HepG2 (cell line): ENCODE measurements around the gene KRT10. TPM values are rescaled to one million over a fixed set of nuclear protein-coding genes. Genes with fewer than 3 reads are reported as not detected.
A peak's percentile ranks its signal among the peaks of the same experiment; 100 is the strongest.

ENCODE experiments used
- GABPB1 ChIP-seq: IDR thresholded peaks from 2 replicates; pipeline ENCODE4 v1.6.1; 2016; ENCODE audit warnings: mild to moderate bottlenecking, missing genetic modification reagents, moderate library complexity, missing compliant biosample characterization
- HDAC2 ChIP-seq: sonication (generic); formaldehyde crosslinking; IDR thresholded peaks from 2 replicates; pipeline ENCODE4 v1.4.0; 2020; ENCODE audit warnings: missing genetic modification reagents
- MEF2D ChIP-seq: sonication (generic); formaldehyde crosslinking; IDR thresholded peaks from 2 replicates; pipeline ENCODE4 v1.5.1; 2020; ENCODE audit warnings: mild to moderate bottlenecking, missing genetic modification reagents
- PCBP1 ChIP-seq: fragments of 200-400 bp; formaldehyde crosslinking; IDR thresholded peaks from 2 replicates; pipeline ENCODE4 v1.6.1; 2017; ENCODE audit warnings: mild to moderate bottlenecking, low read depth, low read length, borderline replicate concordance
- POGZ ChIP-seq: sonication (generic); formaldehyde crosslinking; IDR thresholded peaks from 2 replicates; pipeline ENCODE4 v1.4.0; 2020; ENCODE audit warnings: mild to moderate bottlenecking, missing genetic modification reagents
- SOX5 ChIP-seq: IDR thresholded peaks from 2 replicates; pipeline ENCODE4 v1.6.1; 2016; ENCODE audit warnings: borderline replicate concordance
- SOX6 ChIP-seq, 2 experiments: fragments of 450-650 bp in 1 of 2; sonication (generic) in 1 of 2; formaldehyde crosslinking in 1 of 2; IDR thresholded peaks; 2 replicates each; pipeline versions ENCODE4 v1.4.0 to v1.6.1; 2017 to 2020; ENCODE audit warnings: antibody characterized with exemption in 1 of 2, mild to moderate bottlenecking in 1 of 2, missing genetic modification reagents in 1 of 2
- ZBTB40 ChIP-seq, 2 experiments: fragments of 450-650 bp in 1 of 2; sonication (generic) in 1 of 2; formaldehyde crosslinking in 1 of 2; IDR thresholded peaks; 2 replicates each; pipeline versions ENCODE4 v1.6.1 to v1.8.0; 2016 to 2022; ENCODE audit warnings: antibody characterized with exemption in 1 of 2, mild to moderate bottlenecking in 1 of 2, missing genetic modification reagents in 1 of 2
- ZNF331 ChIP-seq: sonication (generic); formaldehyde crosslinking; IDR thresholded peaks from 2 replicates; pipeline ENCODE4 v1.4.0; 2020; ENCODE audit warnings: missing genetic modification reagents
- ZNF678 ChIP-seq: sonication (generic); formaldehyde crosslinking; IDR thresholded peaks from 2 replicates; pipeline ENCODE4 v1.4.0; 2020; ENCODE audit warnings: mild to moderate bottlenecking, missing genetic modification reagents
- polyA plus RNA-seq, 8 experiments: library from polyadenylated mRNA; depleted of rRNA in 3 of 8; stranded (reverse) in 7 of 8; unstranded in 1 of 8; fragments of >200 nt; fragmentation: Illumina TruSeq in 4 of 8; extraction: Trizol in 4 of 8; gene quantifications; 2 replicates each; pipeline versions ENCODE4 v1.2.1 to v1.2.3, GENCODE V29; 2011 to 2016; ENCODE audit warnings: low read depth in 4 of 8, missing spikeins in 1 of 8, mixed read lengths in 1 of 8; ENCODE audit not compliant: insufficient read depth in 1 of 8
- total RNA-seq, 5 experiments: library from RNA; depleted of rRNA; stranded (reverse); fragments of >200 nt; fragmentation: Illumina TruSeq; extraction: Trizol; gene quantifications; 2 replicates each; pipeline ENCODE4 v1.2.3, GENCODE V29; 2016; ENCODE audit warnings: low read depth in 1 of 5
- TF ChIP-seq, protein P1 (sequence below): sonication (generic); formaldehyde crosslinking; IDR thresholded peaks from 2 replicates; pipeline ENCODE4 v1.5.0; 2020; ENCODE audit warnings: missing genetic modification reagents
- TF ChIP-seq, protein P2 (sequence below): sonication (generic); formaldehyde crosslinking; IDR thresholded peaks from 2 replicates; pipeline ENCODE4 v1.5.0; 2020; ENCODE audit warnings: mild to moderate bottlenecking, missing genetic modification reagents, borderline replicate concordance

The KRT10 gene
- total and polyA plus RNA-seq, 2 of the 13 experiments (the other 11 are each of a cell fraction or from before 2014, with no cell fraction given) = 25.1 to 27.5 TPM

- TF ChIP-seq ZBTB40 (IDR thresholded peaks at IDR 0.05) = no peak
- TF ChIP-seq ZBTB40 (CRISPR knock-in tag; IDR thresholded peaks at IDR 0.05) = no peak
- TF ChIP-seq, protein P1, sequence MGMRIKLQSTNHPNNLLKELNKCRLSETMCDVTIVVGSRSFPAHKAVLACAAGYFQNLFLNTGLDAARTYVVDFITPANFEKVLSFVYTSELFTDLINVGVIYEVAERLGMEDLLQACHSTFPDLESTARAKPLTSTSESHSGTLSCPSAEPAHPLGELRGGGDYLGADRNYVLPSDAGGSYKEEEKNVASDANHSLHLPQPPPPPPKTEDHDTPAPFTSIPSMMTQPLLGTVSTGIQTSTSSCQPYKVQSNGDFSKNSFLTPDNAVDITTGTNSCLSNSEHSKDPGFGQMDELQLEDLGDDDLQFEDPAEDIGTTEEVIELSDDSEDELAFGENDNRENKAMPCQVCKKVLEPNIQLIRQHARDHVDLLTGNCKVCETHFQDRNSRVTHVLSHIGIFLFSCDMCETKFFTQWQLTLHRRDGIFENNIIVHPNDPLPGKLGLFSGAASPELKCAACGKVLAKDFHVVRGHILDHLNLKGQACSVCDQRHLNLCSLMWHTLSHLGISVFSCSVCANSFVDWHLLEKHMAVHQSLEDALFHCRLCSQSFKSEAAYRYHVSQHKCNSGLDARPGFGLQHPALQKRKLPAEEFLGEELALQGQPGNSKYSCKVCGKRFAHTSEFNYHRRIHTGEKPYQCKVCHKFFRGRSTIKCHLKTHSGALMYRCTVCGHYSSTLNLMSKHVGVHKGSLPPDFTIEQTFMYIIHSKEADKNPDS (CRISPR knock-in tag) = no peak
- peak; percentile 17; the same call in 1 of the 2 replicates for TF ChIP-seq POGZ (CRISPR knock-in tag)
- peak; percentile 46; the same call in 1 of the 2 replicates for TF ChIP-seq GABPB1
- TF ChIP-seq SOX5 (CRISPR knock-in tag) = no peak
- TF ChIP-seq, protein P2, sequence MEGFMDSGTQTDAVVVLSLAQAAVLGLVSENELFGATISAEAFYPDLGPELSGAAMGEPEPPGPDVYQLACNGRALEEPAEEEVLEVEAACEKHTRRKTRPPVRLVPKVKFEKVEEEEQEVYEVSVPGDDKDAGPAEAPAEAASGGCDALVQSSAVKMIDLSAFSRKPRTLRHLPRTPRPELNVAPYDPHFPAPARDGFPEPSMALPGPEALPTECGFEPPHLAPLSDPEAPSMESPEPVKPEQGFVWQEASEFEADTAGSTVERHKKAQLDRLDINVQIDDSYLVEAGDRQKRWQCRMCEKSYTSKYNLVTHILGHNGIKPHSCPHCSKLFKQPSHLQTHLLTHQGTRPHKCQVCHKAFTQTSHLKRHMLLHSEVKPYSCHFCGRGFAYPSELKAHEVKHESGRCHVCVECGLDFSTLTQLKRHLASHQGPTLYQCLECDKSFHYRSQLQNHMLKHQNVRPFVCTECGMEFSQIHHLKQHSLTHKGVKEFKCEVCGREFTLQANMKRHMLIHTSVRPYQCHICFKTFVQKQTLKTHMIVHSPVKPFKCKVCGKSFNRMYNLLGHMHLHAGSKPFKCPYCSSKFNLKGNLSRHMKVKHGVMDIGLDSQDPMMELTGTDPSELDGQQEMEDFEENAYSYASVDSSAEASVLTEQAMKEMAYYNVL (CRISPR knock-in tag) = no peak
- TF ChIP-seq ZNF331 (CRISPR knock-in tag) = 0 out of 2 replicates have a peak, but pooled peaks have one; percentile 18
- no peak for TF ChIP-seq PCBP1
- no peak for TF ChIP-seq SOX6 (IDR thresholded peaks at IDR 0.05)
- TF ChIP-seq SOX6 (CRISPR knock-in tag; IDR thresholded peaks at IDR 0.05) = 0 out of 2 replicates have a peak, but pooled peaks have one; percentile 10
- no peak for TF ChIP-seq ZNF678 (CRISPR knock-in tag)
- no peak for TF ChIP-seq MEF2D
- TF ChIP-seq HDAC2 = no peak
Measured at GRCh38 chr17:40862985-40863733, 40.7 kb upstream of the KRT10 start (continued).
